DND-41 (cell line): ENCODE results near the gene KIR2DL1.
"Not testable (repeated sequence)": the region's sequence is repeated elsewhere in the genome, so short reads cannot be mapped to it uniquely, and the experiment has no call there.

Source experiments
- ATAC-seq: fragments of 200-7000 bp; cut with Tn5 transposase; 3 replicates; pipeline ENCODE4 v1.9.1; 2021; ENCODE audit warnings: low read depth; ENCODE audit not compliant: insufficient read depth
- DNase-seq: peaks from one replicate; pipeline ENCODE4 v3.0.0-alpha.2; 2020
- H2AFZ ChIP-seq: 2 replicates; pipeline ENCODE4 v1.6.0; 2012; ENCODE audit warnings: low read depth, low read length
- H3K27ac ChIP-seq: 2 replicates; pipeline ENCODE4 v1.5.1; 2012; ENCODE audit warnings: low read length, inconsistent platforms
- H3K27me3 ChIP-seq: fragments of 200-600 bp; sonication (generic); 2 replicates; pipeline ENCODE4 v1.6.0; 2012; ENCODE audit warnings: low read length, mild to moderate bottlenecking, inconsistent platforms; ENCODE audit not compliant: insufficient read depth, poor library complexity
- H3K36me3 ChIP-seq: 2 replicates; pipeline ENCODE4 v1.5.1; 2012; ENCODE audit warnings: low read length, inconsistent platforms; ENCODE audit not compliant: insufficient read depth
- H3K4me1 ChIP-seq: 2 replicates; pipeline ENCODE4 v1.5.1; 2012; ENCODE audit warnings: mild to moderate bottlenecking, low read length; ENCODE audit not compliant: insufficient read depth
- H3K4me2 ChIP-seq: 2 replicates; pipeline ENCODE4 v1.6.0; 2012; ENCODE audit warnings: mild to moderate bottlenecking, moderate library complexity, low read length, inconsistent platforms; ENCODE audit not compliant: insufficient read depth
- H3K4me3 ChIP-seq, 2 experiments: fragments of 200-600 bp in 1 of 2; shearing (Covaris generic) in 1 of 2; 2 replicates each; pipeline ENCODE4 v1.5.1; 2012 to 2016; ENCODE audit warnings: inconsistent platforms in 2 of 2, low read length in 2 of 2, mild to moderate bottlenecking in 2 of 2, low read depth in 1 of 2, moderate library complexity in 1 of 2
- H3K79me2 ChIP-seq: 2 replicates; pipeline ENCODE4 v1.6.0; 2012; ENCODE audit warnings: low read length, inconsistent platforms; ENCODE audit not compliant: insufficient read depth
- H3K9ac ChIP-seq: 2 replicates; pipeline ENCODE4 v1.6.0; 2012; ENCODE audit warnings: low read depth, mild to moderate bottlenecking, inconsistent platforms, low read length, moderate library complexity
- H3K9me3 ChIP-seq: 2 replicates; pipeline ENCODE4 v1.5.1; 2012; ENCODE audit warnings: low read length, moderate library complexity, mild to moderate bottlenecking, inconsistent platforms; ENCODE audit not compliant: insufficient read depth, severe bottlenecking
- H4K20me1 ChIP-seq: 2 replicates; pipeline ENCODE4 v1.6.0; 2012; ENCODE audit warnings: low read length; ENCODE audit not compliant: insufficient read depth
- EZH2 ChIP-seq: IDR thresholded peaks from 3 replicates; pipeline ENCODE4 v1.6.1; 2012; ENCODE audit warnings: borderline replicate concordance, low read depth, mild to moderate bottlenecking, moderate library complexity, low read length, inconsistent platforms; ENCODE audit not compliant: severe bottlenecking
- TF ChIP-seq, protein P1 (sequence below): IDR thresholded peaks from 2 replicates; pipeline ENCODE4 v1.5.1; 2012; ENCODE audit warnings: borderline replicate concordance, low read length, moderate library complexity, mild to moderate bottlenecking; ENCODE audit not compliant: poor library complexity, severe bottlenecking; ENCODE audit errors: extremely low read depth

KIR2DL1 gene

GRCh38 chr19:54769646-54770045 is at the start of gene KIR2DL1:
TSS of gene KIR2DL1 (plus strand) at chr19:54769793. CDS start at chr19:54769851, 58 bp downstream.
- H3K79me2 ChIP-seq, H4K20me1 ChIP-seq, H3K27me3 ChIP-seq, H3K9me3 ChIP-seq, H3K4me1 ChIP-seq, DNase-seq, H3K27ac ChIP-seq, ATAC-seq, H3K9ac ChIP-seq, H2AFZ ChIP-seq, H3K4me3 ChIP-seq, H3K36me3 ChIP-seq, H3K4me2 ChIP-seq: not testable (repeated sequence)

- no peaks in the 10 kb centered on the region for H3K27me3 ChIP-seq
- H3K9me3 ChIP-seq = no peaks in the 10 kb centered on the region
- H3K9ac ChIP-seq = no peak within 1 kb of the TSS
- DNase-seq = no peak
- no peak for ATAC-seq
- H3K4me1 ChIP-seq = no peaks in the 10 kb centered on the region
- H3K27ac ChIP-seq = no peak within 1 kb of the TSS
- H3K36me3 ChIP-seq = no peaks in the 10 kb centered on the region
- TF ChIP-seq, protein P1, sequence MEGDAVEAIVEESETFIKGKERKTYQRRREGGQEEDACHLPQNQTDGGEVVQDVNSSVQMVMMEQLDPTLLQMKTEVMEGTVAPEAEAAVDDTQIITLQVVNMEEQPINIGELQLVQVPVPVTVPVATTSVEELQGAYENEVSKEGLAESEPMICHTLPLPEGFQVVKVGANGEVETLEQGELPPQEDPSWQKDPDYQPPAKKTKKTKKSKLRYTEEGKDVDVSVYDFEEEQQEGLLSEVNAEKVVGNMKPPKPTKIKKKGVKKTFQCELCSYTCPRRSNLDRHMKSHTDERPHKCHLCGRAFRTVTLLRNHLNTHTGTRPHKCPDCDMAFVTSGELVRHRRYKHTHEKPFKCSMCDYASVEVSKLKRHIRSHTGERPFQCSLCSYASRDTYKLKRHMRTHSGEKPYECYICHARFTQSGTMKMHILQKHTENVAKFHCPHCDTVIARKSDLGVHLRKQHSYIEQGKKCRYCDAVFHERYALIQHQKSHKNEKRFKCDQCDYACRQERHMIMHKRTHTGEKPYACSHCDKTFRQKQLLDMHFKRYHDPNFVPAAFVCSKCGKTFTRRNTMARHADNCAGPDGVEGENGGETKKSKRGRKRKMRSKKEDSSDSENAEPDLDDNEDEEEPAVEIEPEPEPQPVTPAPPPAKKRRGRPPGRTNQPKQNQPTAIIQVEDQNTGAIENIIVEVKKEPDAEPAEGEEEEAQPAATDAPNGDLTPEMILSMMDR = no peak
- TF ChIP-seq EZH2 = no peak
- no peak within 1 kb of the TSS for H2AFZ ChIP-seq
- no peaks in the 10 kb centered on the region for H4K20me1 ChIP-seq
- H3K4me3 ChIP-seq = no peak within 1 kb of the TSS
- H3K79me2 ChIP-seq = no peaks in the 10 kb centered on the region
- H3K4me2 ChIP-seq = no peak within 1 kb of the TSS
Observed at GRCh38 chr19:54724142-54724541, 45.5 kb upstream of the KIR2DL1 start, which contains the start of gene KIR3DL3. TSS of gene KIR3DL3 (plus strand) at chr19:54724442. CDS start at chr19:54724497, 55 bp downstream.

DNA sequence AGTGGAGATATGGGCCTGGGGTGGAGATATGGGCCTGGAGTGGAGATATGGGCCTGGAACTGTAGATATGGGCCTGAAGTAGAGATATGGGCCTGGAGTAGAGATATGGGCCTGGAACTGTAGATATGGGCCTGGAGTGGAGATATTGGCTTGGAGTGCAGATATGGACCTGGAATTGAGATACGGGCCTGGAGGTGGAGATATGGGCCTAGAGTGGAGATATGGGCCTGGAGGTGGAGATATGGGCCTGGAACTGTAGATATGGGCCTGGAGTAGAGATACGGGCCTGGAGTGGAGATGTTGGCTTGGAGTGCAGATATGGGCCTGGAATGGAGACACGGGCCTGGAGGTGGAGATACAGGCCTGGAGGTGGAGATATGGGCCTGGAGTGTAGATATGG is 44.9 kb upstream of the KIR2DL1 start:
- ATAC-seq = no peak
- Histone ChIP-seq H3K9me3 (no peaks in the 10 kb centered on the region), H3K9ac (no peak overlapping the region), H3K4me2 (no peak overlapping the region), H3K36me3 (no peaks in the 10 kb centered on the region), H4K20me1 (no peaks in the 10 kb centered on the region), H3K27ac (no peak overlapping the region), H3K4me3 (no peak overlapping the region), H2AFZ (no peak overlapping the region), H3K4me1 (no peaks in the 10 kb centered on the region), H3K79me2 (no peaks in the 10 kb centered on the region), H3K27me3 (no peaks in the 10 kb centered on the region)
- TF ChIP-seq EZH2 = no peak
- TF ChIP-seq, protein P1 = no peak
- no peak for DNase-seq

GRCh38 chr19:54725321-54725720 is 44.3 kb upstream of the KIR2DL1 start:
- DNase-seq = no peak
- Histone ChIP-seq H3K4me3 (no peak overlapping the region), H3K4me2 (no peak overlapping the region), H2AFZ (no peak overlapping the region), H3K27me3 (no peaks in the 10 kb centered on the region), H3K9me3 (no peaks in the 10 kb centered on the region), H3K9ac (no peak overlapping the region), H3K36me3 (no peaks in the 10 kb centered on the region), H3K27ac (no peak overlapping the region), H3K79me2 (no peaks in the 10 kb centered on the region), H4K20me1 (no peaks in the 10 kb centered on the region), H3K4me1 (no peaks in the 10 kb centered on the region)
- no peak for ATAC-seq
- TF ChIP-seq EZH2 = no peak
- TF ChIP-seq, protein P1 = no peak
